SK-N-SH (cell line): ENCODE data around the gene SCGB3A1.

ENCODE experiments used
- NRF1 ChIP-seq: IDR thresholded peaks from 2 replicates; pipeline ENCODE4 v1.6.1; 2012; ENCODE audit warnings: low read depth, mild to moderate bottlenecking, low read length
- POLR2AphosphoS5 ChIP-seq: IDR thresholded peaks from 2 replicates; pipeline ENCODE4 v1.6.1; 2012; ENCODE audit warnings: low read depth, low read length
- TF ChIP-seq, protein P1 (sequence below): fragments of 200-600 bp; sonication (generic); IDR thresholded peaks from 2 replicates; pipeline ENCODE4 v1.6.1; 2017; ENCODE audit warnings: antibody characterized with exemption, mild to moderate bottlenecking, moderate library complexity

DNA sequence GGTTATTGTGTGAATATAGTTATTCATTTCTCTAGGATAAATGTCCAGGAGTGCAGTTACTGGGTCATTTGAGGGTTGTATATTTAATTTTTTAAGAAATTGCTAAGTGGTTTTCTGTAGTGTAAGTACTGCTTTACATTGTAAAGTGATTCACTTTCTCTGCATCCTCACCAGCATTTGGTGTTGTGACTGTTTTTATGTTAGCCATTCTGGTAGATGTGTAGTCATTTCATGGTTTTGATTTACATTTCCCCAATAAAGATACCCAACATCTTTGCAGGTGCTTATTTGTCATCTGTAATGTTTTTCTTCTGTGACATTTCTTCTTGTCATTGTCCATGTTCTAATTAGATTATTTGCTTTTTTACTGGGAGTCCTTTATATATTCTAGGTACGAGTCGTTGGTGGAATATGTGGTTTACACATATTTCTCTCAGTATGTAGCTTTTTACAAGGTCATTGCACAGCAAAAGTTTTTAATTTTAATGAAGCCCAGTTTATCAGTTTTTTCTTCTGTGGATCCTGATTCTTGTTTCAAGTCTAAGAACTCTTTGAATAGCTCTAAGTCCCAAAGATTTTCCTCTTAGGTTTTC lies 34.0 kb downstream of the SCGB3A1 start:
- TF ChIP-seq, protein P1, sequence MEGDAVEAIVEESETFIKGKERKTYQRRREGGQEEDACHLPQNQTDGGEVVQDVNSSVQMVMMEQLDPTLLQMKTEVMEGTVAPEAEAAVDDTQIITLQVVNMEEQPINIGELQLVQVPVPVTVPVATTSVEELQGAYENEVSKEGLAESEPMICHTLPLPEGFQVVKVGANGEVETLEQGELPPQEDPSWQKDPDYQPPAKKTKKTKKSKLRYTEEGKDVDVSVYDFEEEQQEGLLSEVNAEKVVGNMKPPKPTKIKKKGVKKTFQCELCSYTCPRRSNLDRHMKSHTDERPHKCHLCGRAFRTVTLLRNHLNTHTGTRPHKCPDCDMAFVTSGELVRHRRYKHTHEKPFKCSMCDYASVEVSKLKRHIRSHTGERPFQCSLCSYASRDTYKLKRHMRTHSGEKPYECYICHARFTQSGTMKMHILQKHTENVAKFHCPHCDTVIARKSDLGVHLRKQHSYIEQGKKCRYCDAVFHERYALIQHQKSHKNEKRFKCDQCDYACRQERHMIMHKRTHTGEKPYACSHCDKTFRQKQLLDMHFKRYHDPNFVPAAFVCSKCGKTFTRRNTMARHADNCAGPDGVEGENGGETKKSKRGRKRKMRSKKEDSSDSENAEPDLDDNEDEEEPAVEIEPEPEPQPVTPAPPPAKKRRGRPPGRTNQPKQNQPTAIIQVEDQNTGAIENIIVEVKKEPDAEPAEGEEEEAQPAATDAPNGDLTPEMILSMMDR: no peak
- TF ChIP-seq POLR2AphosphoS5: no peak
- no peak for TF ChIP-seq NRF1
